ENCODE measurements around the gene GNB2.

Gene GNB2

DNA sequence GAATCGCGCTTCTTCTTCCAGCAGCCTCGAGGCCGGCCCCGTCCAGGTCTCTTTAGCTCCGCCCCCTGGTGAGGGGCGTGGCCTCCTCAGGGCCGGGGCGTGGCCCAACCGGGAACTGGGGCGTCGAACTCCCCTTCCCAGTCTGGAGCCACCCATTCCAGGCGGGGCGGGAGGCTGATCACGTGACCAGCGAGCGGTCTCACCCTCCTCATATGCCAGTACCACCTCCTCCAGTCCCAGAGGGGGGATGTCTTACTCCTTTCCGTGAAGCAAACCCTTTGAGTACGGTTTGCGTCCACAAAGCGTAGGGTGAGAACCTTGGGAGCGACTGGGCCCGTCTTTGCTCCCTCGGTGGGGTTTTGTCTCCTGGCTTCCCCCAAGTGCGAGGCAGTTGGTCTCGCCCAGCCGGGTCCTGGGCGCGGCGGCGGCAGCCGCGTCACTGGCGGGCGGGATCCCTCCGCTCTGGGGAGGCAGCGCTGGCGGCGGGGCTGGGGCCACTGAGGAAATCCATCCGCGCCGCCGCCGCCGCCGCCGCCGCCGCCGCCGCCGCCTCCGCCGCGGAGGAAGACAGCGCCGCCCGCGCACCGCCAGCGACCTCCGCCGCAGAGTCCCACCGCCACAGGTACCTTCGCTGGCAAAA, at the start of gene GNB2:
Gene GNB2, plus strand, starts transcription at position 439 of the 640 bp plus-strand sequence. CDS start 2,526 bp downstream, outside the sequence.
- DNase-seq (ENCODE audit: low read depth in 2 of 3, low spot score in 1 of 3): peak; percentile 98 to 99 (median 99)

DNA sequence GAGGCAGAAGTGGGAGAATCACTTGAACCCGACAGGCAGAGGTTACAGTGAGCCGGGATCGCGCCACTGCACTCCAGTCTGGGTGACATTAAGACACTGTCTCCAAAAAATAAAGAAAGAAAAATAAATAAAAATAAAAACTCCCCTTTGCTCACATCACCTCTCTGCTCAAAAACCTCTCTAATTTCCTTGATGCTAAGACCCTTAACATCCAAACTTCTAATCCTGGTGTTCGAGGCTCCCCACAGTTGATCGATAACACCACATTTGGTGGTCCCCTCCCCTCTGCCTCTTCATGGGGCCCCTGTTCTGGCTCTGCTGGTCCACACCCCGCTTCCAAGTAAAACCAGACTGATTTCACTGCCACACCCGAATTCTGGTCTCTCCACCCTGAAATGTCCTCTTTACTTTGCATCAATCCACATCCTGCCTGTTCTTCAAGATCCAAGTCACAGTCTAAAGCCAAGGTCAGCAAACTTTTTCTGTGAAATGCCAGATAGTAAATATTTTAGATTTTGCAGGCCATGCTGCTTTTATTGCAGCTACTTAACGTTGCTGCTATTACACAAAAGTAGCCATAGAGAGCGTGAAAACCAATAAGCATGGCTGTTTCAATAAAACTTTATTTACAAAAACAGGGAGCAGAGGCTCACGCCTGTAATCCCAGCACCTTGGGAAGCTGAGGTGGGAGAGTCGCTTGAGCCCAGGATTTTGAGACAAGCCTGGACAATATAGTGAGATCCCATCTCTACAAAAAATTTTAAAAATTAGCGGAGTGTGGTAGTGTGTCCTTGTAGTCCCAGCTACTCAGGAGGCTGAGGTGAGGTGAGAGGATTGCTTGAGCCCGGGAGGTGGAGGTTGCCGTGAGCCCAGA, 49.4 kb upstream of the GNB2 start:
- no peak for DNase-seq (ENCODE audit: low read depth in 2 of 3, low spot score in 1 of 3)

GRCh38 chr7:100626055-100626454, 47.5 kb upstream of the GNB2 start:
- no peak for DNase-seq (ENCODE audit: low read depth in 2 of 3, low spot score in 1 of 3)

DNA sequence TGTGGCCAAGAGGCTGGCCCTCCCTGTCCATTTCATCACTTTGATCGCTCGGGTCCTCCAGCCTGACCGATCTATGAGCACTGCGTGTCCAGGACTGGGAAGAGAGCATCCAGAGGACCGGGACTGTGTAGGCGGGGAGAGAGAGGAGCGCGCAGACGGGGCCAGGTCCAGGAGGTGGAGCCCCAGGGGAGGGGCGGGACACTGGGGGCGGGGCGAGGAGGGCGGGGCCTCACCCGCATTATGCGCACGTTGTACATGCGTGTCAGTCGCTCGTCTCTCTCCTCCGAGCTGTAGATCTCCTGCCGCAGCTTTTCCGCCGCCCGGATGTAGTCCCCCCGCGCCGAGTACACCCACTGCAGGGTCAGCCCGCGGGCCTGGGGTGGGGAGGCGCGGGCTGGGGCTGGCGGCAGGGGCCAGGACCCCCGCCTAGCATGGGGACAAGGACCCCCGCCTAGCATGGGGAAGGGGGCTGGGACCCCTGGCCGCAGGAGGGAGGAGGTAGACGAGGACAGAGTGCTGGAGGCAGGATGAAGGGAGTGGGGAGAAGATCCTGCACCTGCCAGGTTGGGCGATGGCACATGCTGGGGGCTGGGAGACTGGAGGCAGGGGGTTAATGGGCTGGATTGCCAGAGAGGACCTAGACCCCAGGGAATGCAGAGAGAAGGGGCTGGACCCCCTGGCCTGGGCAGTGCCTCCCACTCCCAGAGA, 46.9 kb upstream of the GNB2 start:
- DNase-seq (ENCODE audit: low read depth in 2 of 3, low spot score in 1 of 3): peak; percentile 85 to 87 (median 86)

DNA sequence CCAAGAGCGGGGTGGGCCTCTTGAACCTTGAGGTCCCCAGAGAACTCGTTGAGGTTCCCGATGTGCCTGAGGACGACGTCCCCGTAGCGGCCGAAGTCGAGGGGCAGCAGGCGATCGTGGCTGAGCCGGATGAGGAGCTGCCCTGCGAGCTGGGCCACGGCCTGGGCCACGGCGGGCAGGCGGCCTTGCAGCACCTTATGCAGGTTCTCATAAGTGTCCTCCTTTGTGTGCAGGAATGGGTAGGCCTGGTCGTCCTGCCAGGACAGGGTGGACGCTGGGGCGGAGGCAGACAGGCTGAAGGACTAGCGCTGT, 46.3 kb upstream of the GNB2 start:
- no peak for DNase-seq (ENCODE audit: low read depth in 2 of 3, low spot score in 1 of 3)

DNA sequence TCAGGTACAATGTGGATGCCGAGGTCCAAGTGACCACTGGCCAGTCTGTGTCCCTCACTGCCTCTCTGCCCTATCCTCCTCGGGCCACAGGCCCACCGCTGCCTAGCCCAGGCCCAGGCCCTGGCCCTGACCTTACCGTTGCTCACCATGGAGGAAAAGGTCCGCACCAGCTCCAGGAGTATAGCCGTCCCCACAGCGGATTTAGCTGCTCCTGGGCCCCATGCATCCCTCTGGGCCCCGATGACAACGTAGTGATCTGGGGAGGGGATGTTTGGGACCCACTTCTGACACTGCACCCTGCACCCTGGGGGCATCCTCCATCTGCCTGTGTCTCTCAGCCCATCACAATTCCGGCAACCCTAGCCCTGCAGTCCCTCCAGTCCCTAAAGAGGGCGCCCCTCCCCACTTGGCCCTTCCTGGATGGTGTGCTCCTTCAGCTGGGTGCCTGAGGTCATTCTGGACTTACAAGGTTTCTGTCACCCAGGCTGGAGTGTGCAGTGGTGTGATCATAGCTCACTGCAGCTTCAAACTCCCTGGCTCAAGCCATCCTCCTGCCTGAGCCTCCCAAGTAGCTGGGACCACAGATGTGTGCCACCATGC, 44.3 kb upstream of the GNB2 start:
- no peak for DNase-seq (ENCODE audit: low read depth in 2 of 3, low spot score in 1 of 3)

GRCh38 chr7:100630066-100630465, 43.5 kb upstream of the GNB2 start:
- DNase-seq (ENCODE audit: low read depth in 2 of 3, low spot score in 1 of 3): no peak

DNA sequence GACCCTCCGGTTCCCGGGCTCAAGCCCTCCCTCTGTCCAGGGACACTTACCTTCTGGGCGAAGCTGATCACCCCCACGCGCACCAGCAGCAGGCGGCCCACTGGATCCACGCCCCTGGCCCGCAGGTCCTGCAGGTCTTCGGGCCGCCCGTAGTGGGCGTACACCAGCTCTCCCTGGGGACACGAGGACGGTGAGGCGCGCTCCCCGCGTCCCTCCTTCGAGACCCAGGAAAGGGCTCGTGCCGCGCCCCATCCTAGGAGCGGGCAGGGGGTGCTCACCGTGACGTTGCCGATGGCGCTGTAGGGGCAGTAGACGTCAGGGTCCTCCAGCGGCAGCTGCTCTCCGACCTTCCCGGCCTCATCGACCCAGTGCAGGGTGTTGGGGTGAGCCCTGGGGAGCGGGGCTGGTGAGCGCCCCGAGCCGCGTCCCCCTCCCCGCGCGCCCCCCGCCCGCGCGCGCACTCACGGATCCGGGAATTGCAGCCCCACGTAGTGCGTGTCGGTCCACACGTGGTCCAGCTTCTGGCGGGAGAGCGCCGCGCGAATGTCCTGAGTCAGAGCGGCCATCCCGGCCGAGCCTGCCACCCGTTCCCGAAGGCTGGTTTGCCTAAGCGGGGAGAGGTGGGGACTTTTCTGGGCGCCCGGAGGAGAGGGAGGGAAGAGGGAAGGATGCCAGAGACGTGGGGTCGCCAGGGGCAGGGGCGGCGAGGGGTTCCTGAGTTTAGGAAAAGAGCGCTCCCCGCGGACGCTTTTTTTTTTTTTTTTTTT, 40.4 kb upstream of the GNB2 start:
- DNase-seq (ENCODE audit: low read depth in 2 of 3, low spot score in 1 of 3): peak in 2 of 3 donors; percentile 31 to 54

DNA sequence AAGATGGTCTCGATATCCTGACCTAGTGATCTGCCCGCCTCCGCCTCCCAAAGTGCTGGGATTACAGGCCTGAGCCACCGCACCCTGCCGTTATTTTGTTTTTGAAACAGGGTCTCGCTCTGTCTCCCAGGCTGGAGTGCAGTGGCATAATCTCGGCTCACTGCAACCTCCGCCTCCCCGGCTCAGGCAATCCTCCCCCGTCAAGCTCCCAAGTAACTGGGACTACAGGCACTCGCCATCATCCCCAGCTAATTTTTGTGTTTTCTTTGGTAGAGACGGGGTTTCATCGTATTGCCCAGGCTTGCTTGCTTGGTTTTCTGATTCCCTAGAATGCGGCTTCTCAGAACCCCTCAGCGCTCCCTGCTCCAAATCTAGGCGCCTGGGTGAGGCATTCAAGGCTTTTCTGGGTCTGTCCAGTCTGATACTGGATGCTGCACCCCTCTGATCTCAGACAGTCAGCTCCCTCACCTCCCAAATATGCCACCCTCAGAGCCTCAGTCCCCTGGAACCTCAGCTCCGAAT, 33.5 kb upstream of the GNB2 start:
- DNase-seq (ENCODE audit: low read depth in 2 of 3, low spot score in 1 of 3): no peak

DNA sequence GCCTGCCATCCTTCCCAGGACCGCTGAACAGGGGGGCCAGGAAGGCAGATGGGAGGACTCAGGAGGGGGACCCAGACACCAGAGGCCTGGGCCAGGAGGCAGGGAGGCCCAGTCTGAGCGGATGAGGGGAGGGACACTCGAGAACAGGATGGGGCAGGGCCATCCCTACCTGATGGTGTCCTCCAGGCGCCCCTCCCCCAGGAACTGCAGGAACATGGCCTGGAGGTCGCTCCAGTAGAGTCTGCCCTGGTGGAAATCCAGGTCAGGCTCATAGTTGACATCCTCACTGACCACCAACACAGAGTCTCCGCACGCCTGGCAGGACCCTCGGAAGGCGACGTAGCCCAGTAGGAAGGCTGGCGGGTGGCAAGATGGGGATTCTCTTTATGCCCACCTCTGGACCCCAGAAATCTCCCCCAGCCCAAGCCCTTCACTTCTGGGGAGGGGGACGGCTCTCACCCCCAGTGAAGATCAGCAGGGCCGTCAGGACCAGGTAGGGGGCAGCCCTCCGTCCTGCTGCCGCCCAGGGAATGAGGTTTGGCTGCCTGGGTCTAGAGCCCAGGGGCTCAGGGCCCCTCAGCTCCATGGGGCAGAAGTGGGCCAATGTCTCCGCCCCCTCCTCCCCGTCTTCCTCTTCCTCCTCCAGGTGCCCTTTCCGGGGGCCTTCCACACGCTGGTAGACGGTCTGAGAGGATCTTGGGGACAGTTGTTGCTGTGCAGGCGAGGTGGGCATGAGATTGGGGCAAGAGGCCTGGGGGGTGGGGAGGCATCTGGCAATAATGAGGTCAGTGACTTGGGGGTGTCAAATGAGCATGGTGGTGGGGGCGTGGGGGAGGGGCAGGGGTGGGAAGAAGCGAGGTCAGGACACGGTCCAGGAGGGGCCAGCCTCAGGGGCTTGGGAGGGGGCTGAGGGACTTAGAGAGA, 32.8 kb upstream of the GNB2 start:
- no peak for DNase-seq (ENCODE audit: low read depth in 2 of 3, low spot score in 1 of 3)

DNA sequence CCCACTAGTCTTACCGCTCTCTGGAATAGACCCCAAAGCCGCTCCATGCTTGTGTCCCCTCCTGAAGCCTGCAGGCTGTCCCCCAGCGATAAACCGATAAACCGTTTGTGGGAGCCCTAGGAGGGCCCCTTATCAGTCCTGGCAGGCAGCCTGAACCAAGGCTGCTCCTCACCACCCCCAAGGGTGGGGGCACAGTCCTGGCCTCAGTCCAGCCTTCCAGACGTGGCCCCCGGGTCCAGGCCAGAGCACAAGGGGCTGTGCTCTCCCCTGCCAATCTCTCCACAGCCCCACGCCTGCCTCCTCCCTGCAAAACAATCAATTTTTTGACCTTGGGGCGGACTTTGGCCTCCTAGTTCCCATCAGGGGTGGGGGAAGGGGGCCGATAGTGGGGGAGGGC, 32.1 kb upstream of the GNB2 start, which contains the start of gene TFR2:
Gene TFR2, minus strand, starts transcription at position 90 of the 397 bp plus-strand sequence. Its CDS starts 43 bp downstream, at position 47.
- no peak for DNase-seq (ENCODE audit: low read depth in 2 of 3, low spot score in 1 of 3)

DNA sequence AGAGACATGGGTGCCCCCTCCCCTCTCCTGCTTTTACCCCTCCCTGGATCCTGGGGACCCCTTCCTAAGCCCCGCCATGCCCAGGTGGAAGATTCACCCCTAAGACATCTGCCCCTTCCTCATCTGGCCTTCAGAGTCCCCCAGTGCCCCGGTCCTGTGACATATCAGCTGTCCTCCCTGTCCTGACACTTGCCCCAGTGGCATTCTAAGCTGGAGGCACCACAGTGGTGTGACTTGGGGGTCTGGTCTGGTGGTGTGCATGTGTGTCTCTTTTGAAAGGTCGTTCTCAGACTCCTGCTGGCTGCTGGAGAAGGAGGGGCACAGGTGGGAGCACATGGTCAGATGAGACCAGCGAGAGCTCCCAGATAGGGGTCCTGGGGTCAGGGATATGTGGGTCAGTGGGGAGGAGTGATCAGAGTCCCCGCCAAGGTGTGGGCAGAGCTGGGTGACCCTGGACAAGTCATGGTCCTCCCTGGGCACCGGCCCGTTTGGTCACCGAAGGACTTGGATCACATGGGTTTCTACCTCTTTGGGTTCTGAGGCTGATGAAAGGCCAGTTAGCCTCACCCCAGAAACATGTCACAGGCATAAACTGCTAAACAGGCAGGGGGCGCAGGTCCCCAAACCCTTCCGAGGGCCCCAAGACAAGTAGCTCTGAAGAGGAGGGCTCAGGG, 31.5 kb upstream of the GNB2 start:
- no peak for DNase-seq (ENCODE audit: low read depth in 2 of 3, low spot score in 1 of 3)

DNA sequence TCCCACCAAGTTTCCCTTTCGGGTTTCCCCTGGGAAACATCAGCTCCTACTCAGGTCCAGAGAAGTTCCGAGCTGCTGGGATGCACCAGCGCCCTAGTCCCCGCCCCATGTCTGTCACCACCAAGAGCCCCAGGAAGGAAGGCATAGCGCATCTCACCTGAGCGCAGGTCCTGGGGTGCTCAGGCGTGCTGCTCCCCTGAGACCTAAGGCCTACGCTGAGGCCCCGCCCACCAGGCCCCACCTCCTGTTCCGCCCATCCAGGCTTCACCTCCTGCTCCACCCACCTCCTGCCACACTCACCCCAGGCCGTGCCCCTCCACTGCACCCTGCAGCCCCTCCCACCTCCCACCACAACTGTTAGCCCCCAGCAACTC, 31.0 kb upstream of the GNB2 start:
- DNase-seq (ENCODE audit: low read depth in 2 of 3, low spot score in 1 of 3): no peak

DNA sequence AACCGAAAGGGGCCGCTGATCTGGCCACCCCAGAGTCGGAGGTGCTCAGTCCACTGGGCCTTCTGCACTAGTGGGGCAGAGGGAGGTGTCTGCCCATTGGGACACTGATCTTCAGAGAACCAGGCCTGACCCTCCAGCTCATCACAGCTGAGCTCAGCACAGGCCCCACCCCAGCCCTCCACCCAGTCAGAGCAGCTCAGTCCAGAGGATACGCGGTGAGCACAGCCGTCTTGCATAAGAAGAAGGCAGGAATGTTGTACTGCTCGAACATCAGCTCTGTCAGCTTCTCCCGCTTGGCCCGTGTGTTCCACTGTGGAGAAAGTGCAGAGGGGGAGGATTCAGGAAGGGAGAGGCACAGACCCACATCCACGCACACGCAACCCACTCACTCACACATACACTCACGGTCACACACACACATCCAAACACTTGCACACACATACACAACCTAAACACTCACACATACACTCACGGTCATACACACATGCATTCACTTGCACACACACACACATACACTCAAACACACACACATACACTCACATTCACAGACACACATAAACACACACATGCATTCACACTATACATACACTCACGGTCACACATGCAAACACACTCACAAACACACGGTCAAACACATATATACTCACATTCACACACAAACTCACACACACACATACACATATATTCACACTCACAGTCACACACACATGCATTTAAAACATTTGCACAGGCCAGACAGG, 23.5 kb upstream of the GNB2 start:
- no peak for DNase-seq (ENCODE audit: low read depth in 2 of 3, low spot score in 1 of 3)

DNA sequence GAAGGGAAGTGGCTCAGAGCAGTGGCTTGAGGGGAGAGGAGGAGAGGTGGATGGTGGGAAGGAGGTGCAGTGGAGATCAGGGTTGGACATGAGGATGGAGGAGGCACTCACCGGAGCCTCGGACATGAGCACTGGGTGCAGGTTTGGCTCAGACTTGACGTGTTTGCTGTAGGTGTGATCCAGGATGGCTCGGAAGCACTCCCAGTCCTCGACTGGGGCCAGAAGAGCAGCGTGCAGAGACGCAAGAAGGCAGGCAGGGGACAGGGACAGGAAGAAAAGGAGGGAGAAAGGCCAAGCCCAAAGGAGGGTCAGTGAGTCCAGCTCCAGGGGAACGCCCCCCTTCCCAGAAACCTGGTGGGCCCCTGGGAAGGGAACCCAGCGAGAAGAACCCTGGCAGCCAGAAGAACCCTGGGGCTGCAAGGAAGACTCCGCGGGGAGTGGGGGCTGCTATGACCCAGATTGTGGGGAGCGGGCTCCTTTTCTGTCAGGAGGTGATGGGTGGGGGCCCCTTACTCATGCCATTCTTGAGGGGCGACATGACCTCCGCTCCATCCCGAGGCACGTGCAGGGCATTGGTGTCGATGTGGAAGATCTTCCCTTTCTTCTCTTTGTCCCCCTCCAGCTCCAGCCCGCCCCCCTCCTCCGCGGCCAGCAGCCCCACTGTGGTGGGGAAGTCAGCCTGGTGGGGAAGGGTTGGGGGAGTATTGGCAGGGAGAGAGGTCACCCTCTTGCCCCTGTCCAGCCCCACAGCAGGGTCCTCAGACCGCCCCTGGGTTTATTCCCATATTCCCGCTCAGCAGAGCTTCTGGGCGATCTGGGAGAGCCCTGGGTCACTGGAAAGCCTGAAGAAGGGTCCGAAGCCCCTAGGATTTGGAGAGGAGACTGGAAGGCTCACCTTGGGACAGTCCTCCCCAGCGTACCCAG, 18.4 kb upstream of the GNB2 start:
- DNase-seq (ENCODE audit: low read depth in 2 of 3, low spot score in 1 of 3): no peak

DNA sequence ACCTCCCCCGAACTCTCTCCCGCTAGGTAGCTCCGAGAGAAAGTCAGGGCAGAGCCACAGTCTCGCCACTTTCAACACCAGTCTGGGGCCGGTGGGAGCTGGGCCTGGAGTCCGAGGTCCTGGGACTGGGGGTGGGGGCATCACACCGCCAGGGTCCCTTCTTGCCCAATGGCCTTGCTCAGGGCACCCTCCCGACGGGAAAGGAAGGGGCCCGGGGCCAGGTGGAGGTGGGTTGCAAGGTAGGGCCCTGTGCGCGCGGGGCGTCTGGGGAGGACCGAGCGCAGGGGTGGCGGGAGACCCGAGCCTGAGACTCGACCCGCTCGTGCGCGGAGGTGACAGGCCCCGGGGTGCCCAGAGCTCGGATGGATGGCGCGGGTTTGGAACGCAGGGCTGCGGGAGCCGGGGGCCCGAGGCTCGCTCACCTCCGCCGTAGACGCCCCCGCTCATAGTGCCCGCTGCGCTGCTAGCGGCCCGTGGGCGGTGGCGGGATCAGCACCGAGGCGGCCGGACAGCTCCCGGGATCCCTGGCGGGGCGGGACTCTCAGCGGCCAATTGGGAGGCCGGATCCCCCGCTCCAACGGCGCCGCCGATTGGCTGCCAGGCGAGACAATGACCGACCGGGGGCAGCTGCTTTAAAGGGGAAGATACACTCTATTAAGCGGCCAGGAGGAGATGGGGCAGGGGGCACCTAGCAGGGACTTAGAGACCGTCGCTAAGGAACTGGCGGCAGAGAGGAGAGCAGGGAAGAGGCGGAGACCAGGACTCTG, 17.4 kb upstream of the GNB2 start, which contains the start of gene ACTL6B:
Gene ACTL6B, minus strand, starts transcription at position 541 of the 767 bp plus-strand sequence. Its CDS starts 94 bp downstream, at position 447.
- DNase-seq (ENCODE audit: low read depth in 2 of 3, low spot score in 1 of 3): peak in 1 of 3 donors; percentile 53
